Cardiac fibroblast (primary cell): ENCODE measurements around the gene SLC39A8.

Experiments used
- DNase-seq, 2 donors: peaks; one replicate each; pipeline versions ENCODE4 v3.0.0 to v3.0.0-alpha.2; 2010; ENCODE audit warnings: low read depth in 2 of 2
- H3K4me3 ChIP-seq, 2 donors: replicated peaks in 1 of 2; 1 replicate in 1 of 2; 2 replicates in 1 of 2; pipeline ENCODE4 v1.5.1; 2011; ENCODE audit warnings: low read depth in 2 of 2, low read length in 2 of 2, mild to moderate bottlenecking in 2 of 2, moderate library complexity in 1 of 2
- CTCF ChIP-seq: IDR thresholded peaks from one replicate; pipeline ENCODE4 v1.5.1; 2011; ENCODE audit warnings: low read depth, mild to moderate bottlenecking, low read length, inconsistent platforms

Gene SLC39A8

GRCh38 chr4:102259702-102260101 is 85.6 kb downstream of the SLC39A8 start:
- no peak for DNase-seq
- H3K4me3 ChIP-seq: no peak overlapping the region
- TF ChIP-seq CTCF: no peak

GRCh38 chr4:102259081-102259480 is 86.2 kb downstream of the SLC39A8 start:
- DNase-seq: no peak
- no peak overlapping the region for H3K4me3 ChIP-seq
- TF ChIP-seq CTCF: no peak

GRCh38 chr4:102256321-102256720 is 89.0 kb downstream of the SLC39A8 start:
- DNase-seq: no peak
- TF ChIP-seq CTCF: no peak
- no peak overlapping the region for H3K4me3 ChIP-seq

- no peak for TF ChIP-seq CTCF
- no peak overlapping the region for H3K4me3 ChIP-seq
- no peak for DNase-seq
These were observed 91.4 kb downstream of the SLC39A8 start for GRCh38 chr4:102253860-102254259.

- DNase-seq: no peak
- H3K4me3 ChIP-seq: no peak overlapping the region
- no peak for TF ChIP-seq CTCF
These were observed 93.1 kb downstream of the SLC39A8 start for GRCh38 chr4:102252171-102252570.

- no peak for TF ChIP-seq CTCF
- DNase-seq: no peak
- no peak overlapping the region for H3K4me3 ChIP-seq
These were observed 94.9 kb downstream of the SLC39A8 start for GRCh38 chr4:102250341-102250740.

GRCh38 chr4:102247041-102247440 is 98.2 kb downstream of the SLC39A8 start:
- TF ChIP-seq CTCF: no peak
- H3K4me3 ChIP-seq: no peak overlapping the region
- peak in 1 of 2 donors; percentile 18 for DNase-seq
